ENCODE measurements around the gene CAMK2A. TPM values are rescaled to one million over a fixed set of nuclear protein-coding genes. Genes with fewer than 3 reads are reported as not detected.

The CAMK2A gene
- total RNA-seq, 1 donor from 2014 or later: 1.1 TPM

- no peak overlapping the region for H3K27ac Mint-ChIP-seq (ENCODE audit: unreplicated experiment)
Observed at GRCh38 chr5:150305095-150305494, 15.5 kb upstream of the CAMK2A start.

GRCh38 chr5:150304481-150305081, 15.0 kb upstream of the CAMK2A start:
- no peak for TF ChIP-seq CTCF (IDR thresholded peaks at IDR 0.05; ENCODE audit: unreplicated experiment)
- H3K27ac Mint-ChIP-seq (ENCODE audit: unreplicated experiment): no peak overlapping the region
- no peak for DNase-seq (ENCODE audit: low spot score)
- no peak overlapping the region for H3K4me3 Mint-ChIP-seq (ENCODE audit: unreplicated experiment)
- no peaks in the 10 kb centered on the region for H3K9me3 Mint-ChIP-seq (ENCODE audit: unreplicated experiment)
- peaks cover 4% of the 10 kb centered on the region for H3K27me3 Mint-ChIP-seq (ENCODE audit: unreplicated experiment)
- no peaks in the 10 kb centered on the region for H3K36me3 Mint-ChIP-seq (ENCODE audit: low read depth, unreplicated experiment)
- peaks cover 20% of the 10 kb centered on the region for H3K4me1 Mint-ChIP-seq (ENCODE audit: unreplicated experiment)

More at GRCh38 chr5:150305095-150305494, 15.5 kb upstream of the CAMK2A start:
- no peak for TF ChIP-seq CTCF (IDR thresholded peaks at IDR 0.05; ENCODE audit: unreplicated experiment)
- H3K9me3 Mint-ChIP-seq (ENCODE audit: unreplicated experiment): no peaks in the 10 kb centered on the region
- H3K4me3 Mint-ChIP-seq (ENCODE audit: unreplicated experiment): no peak overlapping the region
- no peak for DNase-seq (ENCODE audit: low spot score)
- peaks cover 17% of the 10 kb centered on the region for H3K4me1 Mint-ChIP-seq (ENCODE audit: unreplicated experiment)
- H3K27me3 Mint-ChIP-seq (ENCODE audit: unreplicated experiment): peaks cover 4% of the 10 kb centered on the region
- H3K36me3 Mint-ChIP-seq (ENCODE audit: low read depth, unreplicated experiment): no peaks in the 10 kb centered on the region

GRCh38 chr5:150303660-150304386, 14.2 kb upstream of the CAMK2A start:
- H3K9me3 Mint-ChIP-seq (ENCODE audit: unreplicated experiment): no peaks in the 10 kb centered on the region
- H3K4me3 Mint-ChIP-seq (ENCODE audit: unreplicated experiment): peak overlapping the region; percentile 43
- no peaks in the 10 kb centered on the region for H3K36me3 Mint-ChIP-seq (ENCODE audit: low read depth, unreplicated experiment)
- H3K27me3 Mint-ChIP-seq (ENCODE audit: unreplicated experiment): peaks cover 3% of the 10 kb centered on the region
- no peak overlapping the region for H3K27ac Mint-ChIP-seq (ENCODE audit: unreplicated experiment)
- H3K4me1 Mint-ChIP-seq (ENCODE audit: unreplicated experiment): peaks cover 20% of the 10 kb centered on the region
- no peak for TF ChIP-seq CTCF (IDR thresholded peaks at IDR 0.05; ENCODE audit: unreplicated experiment)
- no peak for DNase-seq (ENCODE audit: low spot score)

- H3K36me3 Mint-ChIP-seq (ENCODE audit: low read depth, unreplicated experiment): no peaks in the 10 kb centered on the region
- no peak overlapping the region for H3K27ac Mint-ChIP-seq (ENCODE audit: unreplicated experiment)
- H3K4me1 Mint-ChIP-seq (ENCODE audit: unreplicated experiment): peaks cover 20% of the 10 kb centered on the region
- no peak overlapping the region for H3K4me3 Mint-ChIP-seq (ENCODE audit: unreplicated experiment)
- no peaks in the 10 kb centered on the region for H3K9me3 Mint-ChIP-seq (ENCODE audit: unreplicated experiment)
- TF ChIP-seq CTCF (IDR thresholded peaks at IDR 0.05; ENCODE audit: unreplicated experiment): no peak
- DNase-seq (ENCODE audit: low spot score): no peak
- H3K27me3 Mint-ChIP-seq (ENCODE audit: unreplicated experiment): peaks cover 3% of the 10 kb centered on the region
Observed at GRCh38 chr5:150303070-150303615, 13.6 kb upstream of the CAMK2A start.
